Uterus (tissue), 4 donors: ENCODE data around the gene DDX4. TPM values are rescaled to one million over a fixed set of nuclear protein-coding genes. Genes with fewer than 3 reads are reported as not detected.
"Not testable (repeated sequence)": the region's sequence is repeated elsewhere in the genome, so short reads cannot be mapped to it uniquely, and the experiment has no call there.

Source experiments
- DNase-seq, 2 donors: peaks; one replicate each; pipeline ENCODE4 v3.0.0-alpha.2; 2019 to 2020
- H3K27ac ChIP-seq, 2 donors: fragments of 200-600 bp; sonication (generic); 1 replicate in 1 of 2; 2 replicates in 1 of 2; pipeline ENCODE4 v1.5.1; 2016 to 2018
- H3K27me3 ChIP-seq, 2 donors: fragments of 200-600 bp; sonication (generic); one replicate each; pipeline ENCODE4 v1.5.1; 2018 to 2019; ENCODE audit warnings: control low read depth in 1 of 2
- H3K36me3 ChIP-seq, 2 donors: fragments of 200-600 bp; sonication (generic); one replicate each; pipeline ENCODE4 v1.5.1; 2019; ENCODE audit warnings: control low read depth in 1 of 2
- H3K4me1 ChIP-seq, 2 donors: fragments of 200-600 bp; sonication (generic); one replicate each; pipeline ENCODE4 v1.5.1; 2018 to 2019; ENCODE audit warnings: control low read depth in 1 of 2
- H3K4me3 ChIP-seq, 2 donors: fragments of 200-600 bp; sonication (generic); 1 replicate in 1 of 2; 2 replicates in 1 of 2; pipeline ENCODE4 v1.5.1; 2018 to 2019; ENCODE audit warnings: mild to moderate bottlenecking in 1 of 2
- H3K9me3 ChIP-seq, 2 donors: fragments of 200-600 bp; sonication (generic); one replicate each; pipeline ENCODE4 v1.5.1; 2019; ENCODE audit warnings: control low read depth in 1 of 2
- CTCF ChIP-seq, 4 experiments: fragments of 200-600 bp in 2 of 4; fragments of 450-650 bp in 2 of 4; sonication (generic) in 2 of 4; IDR thresholded peaks; one replicate each; pipeline ENCODE4 v1.5.1; 2016 to 2019; ENCODE audit warnings: antibody characterized with exemption in 4 of 4, mild to moderate bottlenecking in 2 of 4, moderate library complexity in 1 of 4
- POLR2A ChIP-seq, 2 donors: fragments of 450-650 bp; IDR thresholded peaks; one replicate each; pipeline ENCODE4 v1.6.1; 2016; ENCODE audit warnings: antibody characterized with exemption in 2 of 2, mild to moderate bottlenecking in 1 of 2, moderate library complexity in 1 of 2
- intact Hi-C: fragments of 100-400 bp; cut with DNase I; formaldehyde crosslinking; loops from one replicate; pipeline ENCODE4 v1.15.1; 2023; ENCODE audit warnings: low total_unique reads
- total RNA-seq, 4 donors: library from RNA; depleted of rRNA in 3 of 4; stranded (reverse); fragments of >200 nt in 3 of 4; gene quantifications; one replicate each; pipeline versions ENCODE4 v1.1.0 to v1.2.4, GENCODE V29; 2014 to 2023
- donor health status: DM: yes; HTN: yes; CAD: no.

DDX4 gene
- total RNA-seq, 4 donors from 2014 or later: 0.48 TPM; not detected in 3

DNA sequence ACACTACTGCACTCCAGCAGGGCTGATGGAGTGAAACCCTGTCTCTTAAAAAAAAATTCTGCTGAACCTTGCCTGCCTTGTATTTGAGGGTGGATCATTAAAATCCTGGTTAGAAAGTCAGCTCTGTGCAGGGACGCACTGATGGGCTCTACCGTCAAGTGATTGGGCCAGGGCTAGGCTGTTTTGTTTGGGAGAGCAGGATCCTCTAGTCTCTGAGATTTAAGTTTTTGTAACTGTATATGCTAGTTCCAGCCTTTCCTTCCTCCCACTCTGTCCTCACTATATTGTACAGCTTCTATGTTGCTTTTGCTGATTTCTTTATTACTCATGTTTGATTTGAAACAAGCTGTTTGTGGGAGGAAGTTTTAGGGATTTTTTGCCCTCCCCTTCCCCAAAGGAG, 11.5 kb downstream of the DDX4 start:
- DNase-seq: no peak

DNA sequence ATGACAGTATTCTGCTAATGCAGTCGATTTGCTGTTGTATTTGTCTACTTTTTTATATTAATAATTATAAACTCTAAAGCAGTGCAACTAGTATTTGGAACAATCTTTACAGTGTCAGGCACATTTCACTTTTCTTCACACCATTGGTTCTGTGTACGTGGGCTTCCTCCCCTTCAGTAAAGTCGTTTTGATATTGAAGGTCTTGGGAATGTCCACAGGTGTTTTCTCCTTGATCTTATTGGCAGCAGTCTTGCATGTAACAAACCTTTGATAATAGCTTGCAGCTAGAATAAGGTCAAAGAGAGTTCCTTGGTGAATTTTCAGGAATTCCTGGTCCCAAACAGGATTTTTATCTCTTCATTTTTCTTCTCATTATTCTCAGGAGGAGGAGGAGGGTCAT, 12.2 kb downstream of the DDX4 start:
- no peak overlapping the region for H3K4me3 ChIP-seq
- H3K36me3 ChIP-seq: no peaks in the 10 kb centered on the region
- no peak for DNase-seq
- TF ChIP-seq CTCF (IDR thresholded peaks at IDR 0.05) (no peak), POLR2A (IDR thresholded peaks at IDR 0.05) (no peak)
- H3K9me3 ChIP-seq: no peaks in the 10 kb centered on the region
- no peak overlapping the region for H3K27ac ChIP-seq
- H3K4me1 ChIP-seq: no peaks in the 10 kb centered on the region
- H3K27me3 ChIP-seq: no peaks in the 10 kb centered on the region
- intact Hi-C loops: no loop called here

More for the DNA sequence above, 11.5 kb downstream of the DDX4 start:
- TF ChIP-seq CTCF (IDR thresholded peaks at IDR 0.05) (no peak), POLR2A (IDR thresholded peaks at IDR 0.05) (no peak)
- no peaks in the 10 kb centered on the region for H3K4me1 ChIP-seq
- no peak overlapping the region for H3K4me3 ChIP-seq
- no peaks in the 10 kb centered on the region for H3K27me3 ChIP-seq
- H3K9me3 ChIP-seq: no peaks in the 10 kb centered on the region
- no peak overlapping the region for H3K27ac ChIP-seq
- H3K36me3 ChIP-seq: no peaks in the 10 kb centered on the region
- intact Hi-C loops: no loop called here

DNA sequence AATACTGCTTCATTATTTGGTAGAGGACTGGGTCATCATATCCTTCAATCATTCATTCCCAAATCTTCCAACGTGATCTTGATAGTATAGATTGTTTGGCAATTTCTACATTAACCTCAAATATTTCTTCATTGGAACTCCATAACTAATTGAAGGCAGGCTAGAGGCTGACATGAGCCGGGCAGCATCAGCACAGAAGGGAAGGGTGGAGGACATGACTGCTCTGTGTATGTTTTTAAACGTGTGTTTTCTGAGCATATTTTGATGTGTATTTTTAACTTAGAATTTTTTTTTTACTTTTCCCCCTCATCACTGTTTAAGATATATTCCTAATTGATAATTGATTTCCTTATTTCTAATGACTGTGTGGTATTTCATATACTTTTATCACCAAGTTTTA, 12.6 kb downstream of the DDX4 start:
- TF ChIP-seq CTCF (IDR thresholded peaks at IDR 0.05) (no peak), POLR2A (IDR thresholded peaks at IDR 0.05) (no peak)
- DNase-seq: no peak
- no peaks in the 10 kb centered on the region for H3K36me3 ChIP-seq
- H3K27ac ChIP-seq: no peak overlapping the region
- H3K27me3 ChIP-seq: no peaks in the 10 kb centered on the region
- intact Hi-C loops: no loop called here
- H3K9me3 ChIP-seq: no peaks in the 10 kb centered on the region
- H3K4me1 ChIP-seq: no peaks in the 10 kb centered on the region
- H3K4me3 ChIP-seq: no peak overlapping the region

DNA sequence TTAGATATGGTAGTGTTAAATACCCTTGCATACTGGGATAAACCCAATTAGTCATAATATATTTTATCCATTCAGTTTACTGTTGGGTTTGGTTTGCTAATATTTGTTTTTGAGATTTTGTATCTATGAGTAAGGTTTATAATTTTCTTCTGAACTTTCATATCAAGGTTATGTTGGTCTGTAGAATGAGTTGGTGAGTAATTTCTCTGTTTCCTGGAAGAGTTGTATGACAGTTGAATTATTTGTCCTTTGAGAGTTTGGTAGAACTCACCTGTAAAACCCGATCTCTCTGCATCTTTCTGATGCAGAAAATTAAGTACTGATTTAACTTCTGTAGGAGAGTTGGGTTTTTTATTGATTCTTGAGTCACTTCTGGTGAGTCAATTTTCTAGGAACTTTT, 20.4 kb downstream of the DDX4 start:
- H3K27ac ChIP-seq: no peak overlapping the region
- H3K4me3 ChIP-seq: no peak overlapping the region
- intact Hi-C loops: no loop called here
- no peaks in the 10 kb centered on the region for H3K9me3 ChIP-seq
- H3K4me1 ChIP-seq: no peaks in the 10 kb centered on the region
- TF ChIP-seq CTCF (IDR thresholded peaks at IDR 0.05): no peak
- no peak for TF ChIP-seq POLR2A (IDR thresholded peaks at IDR 0.05)
- no peaks in the 10 kb centered on the region for H3K27me3 ChIP-seq
- DNase-seq: no peak
- H3K36me3 ChIP-seq: no peaks in the 10 kb centered on the region

DNA sequence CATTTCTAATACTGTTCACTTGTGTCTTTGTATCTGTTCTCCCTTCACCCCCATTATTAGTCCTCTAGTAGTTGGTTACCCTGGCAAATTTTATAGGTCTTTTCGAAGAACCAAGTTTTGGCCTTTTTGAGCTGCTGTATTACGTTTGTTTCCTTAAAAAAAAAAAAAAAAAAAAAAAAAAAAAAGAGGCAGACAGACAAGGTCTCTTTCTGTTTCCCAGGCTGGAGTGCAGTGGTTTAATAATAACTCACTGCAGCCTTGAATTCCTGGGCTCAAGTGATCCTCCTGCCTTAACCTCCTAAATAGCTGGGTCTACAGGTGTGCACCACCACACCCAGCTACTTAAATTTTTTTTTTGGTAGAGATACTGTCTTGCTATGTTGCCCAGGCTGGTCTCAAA, 20.9 kb downstream of the DDX4 start:
- H3K27ac ChIP-seq: no peak overlapping the region
- no peak for DNase-seq
- H3K27me3 ChIP-seq: no peaks in the 10 kb centered on the region
- no peaks in the 10 kb centered on the region for H3K36me3 ChIP-seq
- intact Hi-C loops: no loop called here
- TF ChIP-seq POLR2A (IDR thresholded peaks at IDR 0.05) (no peak), CTCF (IDR thresholded peaks at IDR 0.05) (no peak)
- H3K4me1 ChIP-seq: no peaks in the 10 kb centered on the region
- H3K9me3 ChIP-seq: no peaks in the 10 kb centered on the region
- H3K4me3 ChIP-seq: no peak overlapping the region

- H3K9me3 ChIP-seq, H3K36me3 ChIP-seq, H3K27me3 ChIP-seq, intact Hi-C loops, DNase-seq, H3K27ac ChIP-seq, H3K4me3 ChIP-seq, H3K4me1 ChIP-seq: not testable (repeated sequence)
Measured at GRCh38 chr5:55761721-55762120, 23.9 kb downstream of the DDX4 start.
